Panc1 (cell line): ENCODE data around the gene DOCK3.

ENCODE experiments used
- CTCF ChIP-seq: fragments of 450-650 bp; IDR thresholded peaks from 2 replicates; pipeline ENCODE4 v1.5.1; 2017; ENCODE audit warnings: mild to moderate bottlenecking
- POLR2AphosphoS5 ChIP-seq: IDR thresholded peaks from 2 replicates; pipeline ENCODE4 v1.6.1; 2012; ENCODE audit warnings: mild to moderate bottlenecking, low read depth, low read length, moderate library complexity
- REST ChIP-seq, 2 experiments: IDR thresholded peaks; 2 replicates each; pipeline ENCODE4 v1.6.1; 2011 to 2012; ENCODE audit warnings: low read depth in 2 of 2, control low read depth in 1 of 2, low read length in 1 of 2, mild to moderate bottlenecking in 1 of 2, moderate library complexity in 1 of 2; ENCODE audit not compliant: insufficient read depth in 1 of 2
- SIN3A ChIP-seq: IDR thresholded peaks from 2 replicates; pipeline ENCODE4 v1.6.1; 2012; ENCODE audit warnings: low read depth, mild to moderate bottlenecking, low read length, moderate library complexity, borderline replicate concordance; ENCODE audit not compliant: insufficient read depth

- TF ChIP-seq CTCF: no peak
- no peak for TF ChIP-seq REST (IDR thresholded peaks at IDR 0.05; ENCODE audit: insufficient read depth in 1 of 2, low read depth in 2 of 2, low read length in 1 of 2)
- TF ChIP-seq POLR2AphosphoS5: no peak
- no peak for TF ChIP-seq SIN3A
These were observed 734.1 kb downstream of the DOCK3 start for GRCh38 chr3:51408813-51409212.
